H1 (cell line): ENCODE measurements around the gene IP6K1. TPM values are rescaled to one million over a fixed set of nuclear protein-coding genes. Genes with fewer than 3 reads are reported as not detected.

Source experiments
- BCL11A ChIP-seq, 2 experiments: IDR thresholded peaks; one replicate each; pipeline ENCODE4 v1.6.1; 2011; ENCODE audit warnings: low read depth in 2 of 2, low read length in 2 of 2, mild to moderate bottlenecking in 2 of 2
- CHD2 ChIP-seq: IDR thresholded peaks from 2 replicates; pipeline ENCODE4 v1.6.1; 2012; ENCODE audit warnings: low read length, improper control_type of control experiment
- POU5F1 ChIP-seq: IDR thresholded peaks from 2 replicates; pipeline ENCODE4 v1.6.1; 2011; ENCODE audit warnings: low read depth, mild to moderate bottlenecking, low read length, moderate library complexity
- TAF7 ChIP-seq: optimal IDR thresholded peaks from 2 replicates; pipeline ENCODE3; 2011; ENCODE audit warnings: low read depth, mild to moderate bottlenecking, inconsistent platforms, low read length, moderate library complexity, borderline replicate concordance
- polyA plus RNA-seq, 7 experiments: library from polyadenylated mRNA; depleted of rRNA in 3 of 7; stranded (reverse) in 5 of 7; unstranded in 2 of 7; fragments of >200 nt in 5 of 7; fragments of 200-250 nt in 2 of 7; gene quantifications; 1 replicate in 5 of 7; 2 replicates in 1 of 7; 4 replicates in 1 of 7; pipeline versions ENCODE4 v1.2.1 to v1.2.3, GENCODE V29; 2011 to 2013; ENCODE audit warnings: missing spikeins in 2 of 7, mixed read lengths in 2 of 7
- total RNA-seq: library from RNA; stranded (reverse); fragmentation: NEBNext Ultra II Directional; extraction: Animal tissue kit (Norgen Biotek cat#: 25700); gene quantifications from 2 replicates; pipeline ENCODE4 v1.2.1, GENCODE V29; 2021

The IP6K1 gene
- total and polyA plus RNA-seq, 2 of the 8 experiments (the other 6 are each of a cell fraction or from before 2014, with no cell fraction given): 31.5 to 35.2 TPM

- no peak for TF ChIP-seq CHD2
- TF ChIP-seq POU5F1: no peak
- TF ChIP-seq TAF7: no peak
- no peak for TF ChIP-seq BCL11A (IDR thresholded peaks at IDR 0.05; ENCODE audit: low read depth in 2 of 2, low read length in 2 of 2)
Measured at GRCh38 chr3:49734752-49735151, 51.6 kb downstream of the IP6K1 start (continued).
